HG03558 (cell line): ENCODE results near the gene COL9A2.
A peak's percentile ranks its signal among the peaks of the same experiment; 100 is the strongest.

ENCODE experiments used
- ATAC-seq: cut with Tn5 transposase; IDR thresholded peaks from one replicate; pipeline ENCODE4 v1.9.1; 2021; ENCODE audit warnings: moderate number of reproducible peaks; ENCODE audit not compliant: unreplicated experiment; ENCODE audit errors: extremely low read depth

The COL9A2 gene

GRCh38 chr1:40265919-40266318, 51.2 kb downstream of the COL9A2 start:
- no peak for ATAC-seq

GRCh38 chr1:40265298-40265697, 51.8 kb downstream of the COL9A2 start:
- no peak for ATAC-seq

GRCh38 chr1:40264354-40264781, 52.7 kb downstream of the COL9A2 start:
- ATAC-seq, result no peak

GRCh38 chr1:40258445-40258769, 58.7 kb downstream of the COL9A2 start:
- no peak for ATAC-seq

GRCh38 chr1:40257688-40258444, 59.2 kb downstream of the COL9A2 start, which contains the start of gene ZMPSTE24:
TSS of gene ZMPSTE24 (plus strand) at chr1:40258236. CDS start at chr1:40258272, 36 bp downstream.
- peak; percentile 66 for ATAC-seq

GRCh38 chr1:40257313-40257687, 59.8 kb downstream of the COL9A2 start:
- no peak for ATAC-seq

- ATAC-seq, result no peak
Measured at GRCh38 chr1:40256401-40257084, 60.5 kb downstream of the COL9A2 start.

GRCh38 chr1:40255231-40255630, 61.9 kb downstream of the COL9A2 start:
- ATAC-seq, result no peak

- ATAC-seq, result no peak
Measured at GRCh38 chr1:40252601-40253000, 64.5 kb downstream of the COL9A2 start.

- ATAC-seq, result no peak
Measured at GRCh38 chr1:40251456-40251855, 65.6 kb downstream of the COL9A2 start.
